CD4-positive, alpha-beta T cell treated with Interleukin-4 for 1 hour (primary cell): ENCODE measurements around the gene MMS19.

Experiments used
- DNase-seq, 2 donors: peaks; one replicate each; pipeline ENCODE4 v3.0.0-alpha.2; 2020 to 2022

MMS19 gene

DNA sequence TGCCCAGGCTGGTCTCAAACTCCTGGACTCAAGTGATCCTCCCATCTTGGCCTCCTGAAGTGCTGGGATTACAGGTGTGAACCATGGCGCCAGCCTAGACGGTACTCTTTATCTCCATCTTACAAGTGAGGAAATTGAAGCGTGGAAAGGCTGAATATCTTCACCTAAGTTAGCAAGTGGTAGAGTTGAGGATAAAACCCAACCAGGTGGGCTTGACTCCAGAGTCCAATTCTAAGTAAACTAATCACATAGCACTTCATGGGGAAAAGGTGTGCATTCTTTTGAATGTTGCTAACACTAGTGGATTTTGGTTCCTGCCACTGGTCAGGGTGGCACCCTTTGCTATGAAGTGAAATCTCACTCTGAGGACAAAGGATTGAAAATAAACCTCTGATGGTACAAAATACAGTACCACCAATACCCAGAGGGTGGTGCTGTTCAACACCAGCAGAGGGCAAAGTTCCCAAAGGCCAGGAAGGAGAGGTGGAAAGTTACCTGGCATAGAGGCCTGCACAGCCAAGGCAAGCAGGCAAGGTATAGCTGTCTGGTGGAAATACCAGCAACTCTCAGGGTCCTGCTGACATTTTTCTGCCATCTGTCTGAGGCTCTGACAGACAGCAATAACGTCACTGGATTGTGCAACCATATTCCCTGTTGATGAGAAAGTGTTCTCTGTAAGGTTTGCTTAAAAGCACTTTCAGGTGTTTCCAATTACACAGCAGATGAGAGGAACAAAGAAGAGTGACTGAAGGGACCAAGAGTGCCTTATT lies 34.7 kb downstream of the MMS19 start:
- DNase-seq = peak; percentile 20 to 56

DNA sequence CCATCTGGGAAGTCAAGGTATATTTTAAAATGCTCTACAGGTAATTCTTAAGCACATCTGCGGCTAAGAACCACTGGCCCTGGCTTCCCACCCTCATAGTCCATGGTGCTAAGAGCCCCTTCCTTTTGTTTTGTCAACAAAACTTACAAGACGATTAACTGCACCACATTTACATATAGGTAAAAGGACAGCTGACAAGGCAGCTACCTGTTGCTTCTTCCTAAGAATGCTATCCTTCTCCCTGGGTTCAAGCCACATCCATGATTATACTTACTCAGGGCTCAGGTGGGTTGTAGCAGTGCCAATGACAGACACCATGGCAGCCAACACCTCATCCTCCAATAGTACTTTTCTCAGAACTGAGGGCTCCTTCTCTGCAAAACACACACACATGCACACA lies 35.9 kb downstream of the MMS19 start:
- DNase-seq = no peak

DNA sequence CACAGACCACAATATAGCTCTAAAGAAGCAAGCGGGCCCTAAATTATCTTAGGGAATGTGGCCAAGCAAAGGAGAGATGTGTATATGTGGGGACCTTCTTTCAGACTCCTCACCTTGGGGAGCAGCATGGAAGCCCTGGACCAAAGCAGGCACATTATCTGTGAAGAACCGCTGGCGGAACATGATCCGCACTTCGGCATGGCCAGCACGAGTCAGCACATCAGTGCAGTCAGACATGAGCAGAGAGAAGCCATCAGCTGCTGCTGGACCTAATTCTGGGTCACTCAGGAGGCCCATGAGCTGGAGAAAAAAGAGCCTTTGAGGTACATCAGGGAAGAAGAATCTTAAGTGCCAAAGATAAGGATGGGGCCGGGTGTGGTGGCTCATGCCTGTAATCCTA lies 38.3 kb downstream of the MMS19 start:
- no peak for DNase-seq

DNA sequence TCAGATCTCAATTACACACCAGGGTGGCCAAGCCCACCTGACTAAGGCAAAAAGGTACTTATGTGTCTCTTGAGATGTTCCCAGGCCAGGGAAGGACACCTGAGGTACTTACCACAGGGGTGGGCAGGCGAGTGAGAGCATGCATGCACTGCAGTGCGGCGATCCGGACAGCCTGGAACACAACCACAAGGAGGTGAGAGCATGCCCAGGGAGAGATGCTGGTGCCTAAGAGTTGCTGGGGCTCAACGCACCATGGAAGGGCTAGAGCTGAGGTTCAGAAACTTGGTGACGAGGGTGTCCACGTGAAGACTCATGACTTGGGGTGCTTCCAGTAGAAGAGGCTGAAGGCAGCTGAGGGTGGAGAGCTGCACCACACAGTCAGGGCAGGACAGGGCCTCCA lies 39.1 kb downstream of the MMS19 start:
- DNase-seq = no peak

DNA sequence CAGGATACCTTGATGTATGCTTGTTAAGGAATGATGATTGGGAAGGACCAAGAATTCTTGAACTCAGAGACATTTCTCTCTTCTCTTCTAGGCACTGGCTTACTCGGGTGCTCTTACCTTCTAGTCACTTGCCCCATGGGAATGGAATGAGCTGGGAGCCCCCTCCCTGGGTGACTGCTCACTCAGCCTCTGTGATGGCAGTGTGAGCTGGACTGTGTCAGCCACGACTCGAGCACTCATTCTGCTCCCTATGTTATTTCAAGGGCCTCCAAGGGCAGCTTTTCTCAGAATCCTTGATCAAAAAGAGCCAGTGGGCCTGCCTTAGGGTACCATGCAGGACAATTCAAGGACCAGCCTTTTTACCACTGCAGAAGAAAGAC lies 41.5 kb downstream of the MMS19 start:
- DNase-seq = no peak

DNA sequence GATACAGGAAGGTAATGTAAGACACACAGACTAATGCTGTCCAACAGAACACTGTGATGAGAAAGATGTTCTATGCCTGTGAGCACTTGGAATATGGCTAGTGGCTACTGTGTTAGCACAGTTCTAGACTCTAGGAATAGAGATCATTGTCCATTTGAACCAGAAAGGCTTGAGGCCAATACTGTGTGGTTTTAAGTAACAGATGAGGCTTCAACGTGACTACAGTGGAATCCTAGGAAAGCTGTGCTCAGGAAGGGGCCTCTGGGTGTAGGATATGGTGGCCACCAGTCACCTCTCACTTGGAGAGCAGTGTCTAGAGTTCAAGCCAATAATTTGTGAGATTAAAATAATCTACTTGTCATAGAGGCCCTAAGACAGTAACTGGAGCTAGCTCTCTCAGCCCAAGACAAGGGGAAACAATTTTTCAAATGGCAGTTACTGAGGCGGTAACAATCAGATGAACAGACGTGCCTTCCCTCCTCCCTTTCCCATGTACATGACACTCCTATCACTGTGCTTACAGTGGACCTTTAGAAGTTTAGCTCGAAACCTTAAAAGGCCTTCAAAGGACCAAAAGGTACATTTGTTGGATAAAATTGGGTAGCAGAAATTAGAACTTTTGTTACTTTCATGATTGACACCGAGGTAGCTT lies 42.1 kb downstream of the MMS19 start:
- no peak for DNase-seq

DNA sequence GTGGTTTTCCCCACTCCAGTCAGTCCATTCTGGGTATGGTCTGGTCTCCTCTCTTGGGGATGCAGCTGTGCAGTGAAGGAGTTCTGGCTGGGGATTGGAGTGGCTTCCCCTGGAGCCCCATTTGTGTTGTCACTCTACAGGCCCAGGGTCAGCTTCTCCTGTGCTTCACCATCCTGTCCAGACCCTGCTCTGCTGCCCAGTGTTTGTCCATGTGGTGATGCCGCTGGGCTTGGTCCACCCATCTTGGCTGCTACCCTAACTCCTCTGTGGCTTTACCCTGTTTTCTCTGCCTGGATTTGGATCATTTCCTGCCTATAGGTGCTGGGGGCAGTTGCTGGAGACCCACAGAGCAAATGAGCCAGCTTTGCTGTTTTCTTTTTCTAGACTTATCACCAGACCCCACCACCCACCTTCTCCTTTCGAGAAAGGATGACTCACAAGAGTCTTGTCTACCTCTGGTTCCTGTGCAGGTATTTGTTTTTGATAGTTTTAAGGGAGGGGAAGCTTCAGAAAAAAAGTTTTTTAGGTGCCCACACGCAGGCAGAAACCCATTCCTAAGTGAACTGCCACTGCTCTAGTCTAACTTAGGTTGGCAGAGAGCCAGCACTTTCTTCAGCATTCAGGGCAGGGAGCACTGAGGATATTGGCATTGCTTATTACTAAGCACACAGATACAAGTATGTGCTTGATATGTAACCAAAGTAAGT lies 43.7 kb downstream of the MMS19 start:
- DNase-seq = no peak

DNA sequence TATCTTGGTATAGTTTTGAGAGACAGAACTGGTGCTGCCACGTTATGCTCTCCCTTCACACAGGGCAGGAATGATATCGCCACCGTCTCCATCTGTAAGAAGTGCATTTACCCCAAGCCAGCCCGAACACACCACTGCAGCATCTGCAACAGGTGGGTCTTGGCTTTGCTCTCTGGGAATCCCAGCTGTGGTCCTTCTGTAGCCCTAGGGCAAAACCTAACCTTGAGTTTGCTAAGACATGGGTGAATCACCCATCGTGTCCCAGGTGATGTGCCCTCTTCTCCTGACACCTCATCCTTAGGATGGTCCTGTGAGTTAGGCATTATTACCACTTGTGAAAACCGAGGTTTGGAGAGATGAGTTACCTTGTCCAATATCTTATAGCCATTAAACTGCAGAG lies 45.9 kb downstream of the MMS19 start:
- no peak for DNase-seq

DNA sequence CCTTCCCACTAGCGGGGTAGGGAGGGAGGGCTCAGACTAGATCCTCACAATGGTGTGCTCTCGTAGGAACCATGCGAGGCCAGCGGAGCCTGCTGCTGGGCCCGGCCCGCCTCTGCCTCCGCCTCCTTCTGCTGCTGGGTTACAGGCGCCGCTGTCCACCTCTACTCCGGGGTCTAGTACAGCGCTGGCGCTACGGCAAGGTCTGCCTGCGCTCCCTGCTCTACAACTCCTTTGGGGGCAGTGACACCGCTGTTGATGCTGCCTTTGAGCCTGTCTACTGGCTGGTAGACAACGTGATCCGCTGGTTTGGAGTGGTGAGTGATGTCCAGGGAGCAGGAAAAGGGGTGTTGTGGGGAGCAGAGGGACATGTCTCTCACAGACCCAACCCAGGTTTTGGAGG lies 46.6 kb downstream of the MMS19 start:
- DNase-seq = no peak

DNA sequence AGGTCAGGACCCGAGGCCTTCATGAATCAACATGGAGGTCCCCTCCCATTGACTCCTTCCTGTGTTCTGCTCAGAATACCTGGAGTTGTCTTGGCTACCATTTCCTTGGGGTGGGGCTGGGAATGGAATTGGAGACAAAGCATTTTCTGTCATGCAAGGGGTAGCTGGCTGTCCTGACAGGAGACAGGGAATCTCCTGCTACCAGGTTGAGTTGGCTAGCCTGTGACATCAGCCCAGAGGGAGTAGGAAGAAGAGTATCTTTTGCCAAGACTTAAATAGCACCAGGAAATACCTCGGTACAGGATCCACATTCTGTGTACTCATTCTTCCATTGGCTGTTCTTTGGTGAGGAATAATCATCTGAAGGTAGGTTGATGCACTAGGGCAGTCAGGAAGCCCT lies 47.4 kb downstream of the MMS19 start:
- DNase-seq = no peak

DNA sequence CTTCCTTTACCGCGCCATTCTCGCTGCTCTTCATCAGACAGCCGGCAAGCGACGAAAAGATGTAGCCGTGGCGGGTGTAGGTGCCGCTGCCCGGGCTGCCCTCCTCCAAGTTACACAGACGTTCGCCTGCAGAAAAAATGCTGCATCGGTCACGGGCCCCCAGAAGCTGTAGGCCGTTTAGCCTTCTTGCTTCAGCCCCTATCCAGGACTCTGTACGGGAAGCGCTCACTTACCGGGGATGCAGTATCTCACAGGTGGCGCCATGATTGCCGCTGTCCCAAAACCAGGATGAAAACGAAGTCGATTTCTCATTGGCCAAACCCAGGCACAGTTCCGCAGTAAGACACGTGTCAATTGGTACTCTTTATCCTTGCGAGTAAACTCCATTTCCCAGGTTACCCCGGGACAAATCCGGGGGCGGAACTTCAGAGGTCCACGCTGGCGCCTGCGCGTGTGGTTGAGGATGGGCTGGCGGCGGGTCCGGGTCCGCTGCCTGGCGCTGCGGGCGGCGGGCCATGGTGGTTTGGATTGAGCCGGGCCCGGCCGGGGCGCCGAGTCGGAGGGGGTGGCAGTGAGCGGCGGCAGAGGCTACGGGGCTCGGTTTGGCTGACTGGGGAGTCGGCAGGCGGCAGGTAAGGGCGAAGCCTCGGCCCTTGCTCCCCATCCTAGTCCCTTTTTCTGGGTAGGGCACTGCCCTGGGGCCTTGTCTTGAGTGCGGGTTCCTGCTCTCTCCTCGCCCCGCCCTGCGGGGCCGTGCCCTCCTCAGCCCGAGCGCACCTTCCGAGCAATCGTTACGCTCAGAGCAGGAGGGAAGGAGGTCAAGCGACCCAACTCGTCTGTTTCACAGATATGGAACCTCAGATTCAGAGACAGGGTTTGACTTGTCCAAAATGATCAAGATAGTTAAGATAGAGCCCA lies 52.2 kb downstream of the MMS19 start, which contains the start of the genes EXOSC1 and ZDHHC16:
TSS of gene EXOSC1 (minus strand) at position 285 of the 918 bp plus-strand sequence. CDS start at position 264, 21 bp downstream.
TSS of gene ZDHHC16 (plus strand) at position 454 of the 918 bp plus-strand sequence. CDS start 5,501 bp downstream, outside the sequence.
- peak; percentile 91 to 94 for DNase-seq

DNA sequence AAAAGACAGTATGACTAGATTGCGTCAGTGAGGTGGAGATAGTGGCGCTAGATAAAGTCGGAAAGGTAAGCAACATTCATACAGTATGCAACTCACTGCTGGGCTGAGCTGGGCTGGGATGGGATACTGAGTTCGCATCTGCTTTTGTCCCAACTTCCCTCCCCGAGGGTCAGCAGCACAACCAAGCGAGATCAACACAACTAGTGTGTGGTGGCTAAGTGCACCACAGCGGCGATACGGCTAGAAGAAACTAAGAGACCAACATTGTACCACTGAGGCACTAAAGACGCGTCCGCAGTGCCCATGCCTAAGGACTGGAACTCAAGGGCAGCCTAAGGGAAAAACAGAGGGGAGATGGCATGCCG lies 52.9 kb downstream of the MMS19 start:
- DNase-seq = no peak

DNA sequence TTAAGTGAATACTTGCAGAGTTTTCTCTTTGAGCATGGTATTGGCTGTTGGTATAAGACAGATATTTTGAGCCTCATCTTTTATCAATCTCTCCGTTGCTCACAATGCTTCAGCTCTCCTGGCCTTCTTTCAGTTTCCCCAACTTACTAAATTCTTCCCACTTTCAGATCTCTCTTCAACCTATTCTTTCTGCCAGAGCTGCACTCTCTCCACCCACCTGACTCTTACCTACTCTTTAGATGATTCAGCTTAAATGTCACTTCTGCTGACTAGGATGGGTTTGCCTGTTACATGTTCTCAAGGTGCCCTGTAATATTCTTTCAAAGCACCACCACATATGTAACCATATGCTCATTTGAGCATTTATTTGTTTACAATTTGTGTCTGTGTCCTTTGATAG lies 54.0 kb downstream of the MMS19 start:
- DNase-seq = no peak

DNA sequence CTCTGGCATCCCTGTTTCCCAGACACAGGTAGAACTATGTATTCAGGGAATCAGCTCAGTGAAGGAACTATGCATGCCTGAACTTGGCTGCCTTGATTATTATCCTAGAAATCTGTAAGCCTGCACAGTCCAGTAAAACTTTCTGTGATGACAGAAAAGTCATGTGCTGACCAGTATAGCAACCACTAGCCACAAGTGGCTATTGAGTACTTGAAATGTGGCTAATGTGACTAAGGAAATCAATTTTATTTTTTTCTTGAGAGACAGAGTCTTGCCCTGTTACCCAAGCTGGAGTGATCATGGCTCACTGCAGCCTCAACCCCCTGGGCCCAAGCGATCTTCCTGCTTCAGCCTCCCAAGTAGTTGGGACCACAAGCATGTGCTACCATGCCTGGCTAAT lies 55.9 kb downstream of the MMS19 start:
- no peak for DNase-seq

DNA sequence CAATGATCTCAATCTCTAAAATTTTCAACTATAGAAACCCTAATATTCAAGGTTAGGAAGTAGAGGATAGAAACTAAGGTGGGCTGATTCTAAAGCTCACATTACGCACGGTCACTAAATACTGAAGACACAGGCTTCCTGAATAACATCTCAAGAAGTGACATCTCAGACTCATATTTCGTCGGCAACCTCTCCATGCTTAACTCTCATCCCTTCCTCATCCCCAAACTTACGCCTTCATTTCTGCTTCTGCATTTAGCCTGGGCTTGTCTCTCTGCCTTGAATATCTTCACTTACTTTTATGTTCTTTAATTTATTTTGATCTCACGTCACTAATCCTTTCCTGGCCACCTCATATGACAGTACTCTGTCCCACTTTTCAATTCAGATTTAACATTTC lies 63.0 kb downstream of the MMS19 start:
- no peak for DNase-seq

DNA sequence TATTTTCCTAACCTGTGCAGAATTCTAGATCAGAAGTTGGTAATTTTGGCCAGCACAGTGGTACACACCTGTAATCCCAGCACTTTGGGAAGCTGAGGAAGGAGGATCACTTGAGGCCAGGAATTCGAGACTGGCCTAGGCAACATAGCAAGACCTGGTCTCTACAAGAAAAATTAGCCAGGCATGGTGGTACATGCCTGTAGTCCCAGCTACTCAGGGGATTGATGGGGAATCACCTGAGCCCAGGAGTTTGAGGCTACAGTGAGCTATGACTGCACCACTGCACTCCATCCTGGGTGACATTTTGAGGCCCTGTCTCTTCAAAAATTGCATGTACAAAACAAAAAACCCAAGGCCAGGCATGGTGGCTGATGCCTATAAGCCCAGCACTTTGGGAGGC lies 63.7 kb downstream of the MMS19 start:
- no peak for DNase-seq

DNA sequence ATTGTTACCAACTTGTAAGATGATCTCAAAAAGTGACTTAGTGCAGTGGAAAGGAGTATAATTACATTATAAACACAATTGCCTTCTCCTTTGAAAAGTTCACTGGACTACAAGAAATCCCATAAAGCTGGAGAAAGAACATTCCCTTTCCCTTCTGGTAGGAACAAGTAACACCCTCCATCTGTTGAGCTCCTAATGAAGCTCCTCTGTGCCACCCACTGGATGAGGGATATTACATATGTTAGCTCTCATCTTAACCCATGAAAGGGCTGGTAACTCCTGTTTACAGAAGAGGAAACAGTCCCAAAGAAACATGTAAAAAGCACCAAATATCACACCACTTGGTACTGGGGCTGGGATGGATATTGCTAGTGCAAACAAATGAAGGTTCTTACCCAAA lies 64.2 kb downstream of the MMS19 start:
- DNase-seq = no peak

DNA sequence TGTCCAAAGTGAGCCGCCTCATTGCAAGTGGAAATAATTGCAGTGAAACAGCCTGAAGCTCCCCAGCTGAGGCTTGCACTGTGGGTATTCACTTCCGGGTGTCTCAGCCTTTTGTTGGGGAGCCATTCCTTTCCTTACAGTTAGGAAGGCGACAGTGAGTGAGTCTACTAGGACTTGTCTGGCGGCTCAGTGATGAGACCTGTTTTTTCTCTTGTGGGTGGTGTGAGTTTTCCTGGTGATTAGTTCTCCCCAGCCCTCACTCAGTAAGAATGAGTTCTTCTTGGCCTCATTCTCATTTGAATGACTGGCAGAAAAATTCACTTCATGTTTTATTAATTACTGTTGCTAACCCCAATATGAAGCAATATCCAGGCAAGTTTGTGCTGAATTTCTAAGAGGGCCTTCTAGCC lies 69.6 kb downstream of the MMS19 start:
- DNase-seq = peak in 1 of 2 donors; percentile 54

DNA sequence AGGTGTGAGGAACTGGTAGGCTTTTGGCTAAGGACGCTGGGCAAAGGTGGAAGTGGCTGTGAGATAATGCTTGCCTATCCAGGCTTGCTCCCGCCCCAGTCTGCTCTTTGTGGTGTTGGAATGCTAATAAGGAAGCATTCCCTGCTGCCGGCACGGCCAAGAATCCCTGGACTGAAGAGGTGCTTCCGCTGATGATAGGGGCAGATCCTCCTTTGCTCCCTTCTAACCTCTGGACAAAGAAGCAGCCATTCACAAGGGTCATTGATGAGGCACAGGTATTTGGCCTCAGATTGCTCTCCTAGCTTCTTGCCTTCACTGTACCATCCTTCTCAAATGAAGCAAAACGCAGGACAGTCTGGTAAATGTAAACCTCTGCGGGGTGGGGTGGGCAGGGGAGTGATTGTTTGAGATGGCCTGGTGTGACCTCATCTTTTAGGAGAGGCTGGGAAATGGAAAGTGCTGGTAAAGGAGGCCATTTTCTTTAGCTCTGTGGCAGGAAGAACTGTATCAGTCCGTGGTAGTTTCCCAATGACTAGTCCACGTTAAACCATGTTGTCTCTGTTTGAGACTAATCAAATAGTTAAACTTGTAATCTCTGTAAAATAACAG lies 70.5 kb downstream of the MMS19 start:
- peak in 1 of 2 donors; percentile 56 for DNase-seq

DNA sequence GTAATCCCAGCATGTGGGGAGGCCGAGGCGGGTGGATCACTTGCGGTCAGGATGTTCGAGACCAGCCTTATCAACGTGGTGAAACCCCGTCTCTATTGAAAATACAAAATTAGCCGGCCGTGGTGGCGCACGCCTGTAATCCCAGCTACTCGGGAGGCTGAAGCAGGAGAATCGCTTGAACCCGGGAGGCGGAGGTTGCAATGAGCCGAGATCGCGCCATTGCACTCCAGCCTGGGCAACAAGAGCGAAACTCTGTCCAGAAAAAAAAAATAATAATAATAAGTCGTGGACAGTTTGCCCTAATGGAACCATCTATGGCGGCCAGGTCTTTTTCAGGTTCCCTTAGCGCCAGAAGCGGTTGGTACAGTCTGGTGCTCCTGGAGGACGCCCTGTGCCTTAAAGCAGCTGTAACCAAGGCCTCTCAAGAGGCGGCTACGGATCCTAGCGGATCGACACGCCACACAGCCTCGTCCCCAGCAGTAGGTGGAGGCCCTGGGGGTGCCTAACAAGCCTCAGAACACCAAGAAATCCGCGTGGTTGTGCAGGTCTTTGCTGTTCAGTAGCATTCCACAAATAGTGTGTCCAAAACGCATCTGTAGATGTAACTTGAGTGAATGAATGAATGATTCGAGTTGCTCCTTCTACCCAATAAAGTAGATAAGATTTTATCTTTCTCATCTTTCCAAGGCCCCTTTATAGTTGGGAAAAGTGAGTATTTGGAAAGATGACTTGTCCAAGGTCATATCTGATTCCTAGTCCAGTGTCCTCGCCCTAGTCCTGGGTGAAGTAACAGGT lies 71.2 kb downstream of the MMS19 start:
- DNase-seq = no peak

DNA sequence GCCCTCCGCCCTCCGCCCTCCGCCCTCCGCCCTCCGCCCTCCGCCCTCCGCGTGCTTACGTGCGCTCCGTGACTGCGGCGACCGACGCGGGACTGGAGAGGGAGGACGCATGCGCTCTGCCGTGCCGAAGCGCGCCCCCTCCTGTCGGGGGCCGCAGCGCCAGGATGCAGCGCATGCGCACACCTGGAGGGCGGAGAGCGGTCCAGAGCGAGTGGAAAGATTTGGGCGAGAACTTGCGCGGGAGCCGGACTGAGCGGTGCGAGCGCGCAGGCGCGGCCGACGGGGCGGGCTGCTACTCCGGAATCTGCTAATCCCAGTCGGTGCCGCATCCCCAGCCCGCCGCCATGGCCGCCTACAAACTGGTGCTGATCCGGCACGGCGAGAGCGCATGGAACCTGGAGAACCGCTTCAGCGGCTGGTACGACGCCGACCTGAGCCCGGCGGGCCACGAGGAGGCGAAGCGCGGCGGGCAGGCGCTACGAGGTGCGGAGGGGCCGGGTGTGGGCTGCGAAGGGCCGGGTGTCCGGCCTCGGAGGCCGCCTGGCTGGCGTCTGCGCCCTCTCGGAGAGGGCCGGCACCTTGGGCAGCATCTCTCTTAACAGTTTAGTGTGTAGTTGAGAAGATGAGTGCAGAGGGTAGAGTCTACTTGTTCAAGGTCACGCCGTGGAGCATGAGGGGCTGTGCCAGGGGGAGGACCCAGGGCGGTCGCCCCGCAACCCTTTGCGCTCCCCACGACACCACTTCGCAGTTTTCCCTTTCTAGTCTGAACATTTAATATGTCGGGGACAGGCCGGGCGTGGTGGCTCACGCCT lies 72.1 kb downstream of the MMS19 start, which contains the start of gene PGAM1:
TSS of gene PGAM1 (plus strand) at position 228 of the 812 bp plus-strand sequence. CDS start at position 345, 117 bp downstream.
- peak; percentile 97 for DNase-seq
